Heart right ventricle (tissue), 16 donors: ENCODE measurements around the gene SPRN. TPM values are rescaled to one million over a fixed set of nuclear protein-coding genes. Genes with fewer than 3 reads are reported as not detected.

ENCODE experiments used
- ATAC-seq, 8 donors: fragments of 200-7000 bp; cut with Tn5 transposase; one replicate each; pipeline ENCODE4 v1.9.1; 2020; ENCODE audit warnings: mild to moderate bottlenecking in 8 of 8, moderate library complexity in 8 of 8, moderate number of reproducible peaks in 1 of 8
- DNase-seq, 2 donors: peaks; one replicate each; pipeline ENCODE4 v3.0.0-alpha.2; 2020
- H3K27ac ChIP-seq, 10 donors: fragments of 200-600 bp; sonication (generic) in 2 of 10; one replicate each; pipeline versions ENCODE4 v1.5.0 to v1.8.0; 2020 to 2022; ENCODE audit warnings: mild to moderate bottlenecking in 3 of 10
- H3K27me3 ChIP-seq, 7 donors: fragments of 200-600 bp; one replicate each; pipeline ENCODE4 v1.8.0; 2021 to 2022; ENCODE audit warnings: mild to moderate bottlenecking in 2 of 7
- H3K36me3 ChIP-seq, 9 donors: fragments of 200-600 bp; sonication (generic) in 1 of 9; one replicate each; pipeline versions ENCODE4 v1.5.0 to v1.8.0; 2020 to 2022; ENCODE audit warnings: mild to moderate bottlenecking in 2 of 9
- H3K4me1 ChIP-seq, 9 donors: fragments of 200-600 bp; sonication (generic) in 1 of 9; one replicate each; pipeline versions ENCODE4 v1.5.0 to v1.8.0; 2020 to 2022; ENCODE audit warnings: mild to moderate bottlenecking in 4 of 9
- H3K4me3 ChIP-seq, 10 donors: fragments of 200-600 bp; sonication (generic) in 2 of 10; one replicate each; pipeline versions ENCODE4 v1.5.0 to v1.8.0; 2020 to 2022; ENCODE audit warnings: mild to moderate bottlenecking in 7 of 10, moderate library complexity in 2 of 10
- H3K9me3 ChIP-seq, 11 donors: fragments of 200-600 bp in 10 of 11; sonication (generic) in 2 of 11; one replicate each; pipeline versions ENCODE4 v1.5.0 to v1.8.0; 2013 to 2022; ENCODE audit warnings: mild to moderate bottlenecking in 2 of 11, control low read depth in 1 of 11, moderate library complexity in 1 of 11
- WGBS, 2 donors: extraction: QIAGEN DNeasy Blood & Tissue Kit; methylation state at CpG; one replicate each; pipeline ENCODE4 v1.1.7; 2013; ENCODE audit warnings: inconsistent platforms in 1 of 2; 5-methylcytosine and 5-hydroxymethylcytosine counted together
- intact Hi-C, 10 donors: fragments of 100-400 bp; cut with DNase I; formaldehyde crosslinking; loops; one replicate each; pipeline versions ENCODE4 v1.11.1 to v1.14.2; 2022
- polyA plus RNA-seq, 2 donors: library from polyadenylated mRNA; stranded (reverse); fragments of 200-250 nt; gene quantifications; one replicate each; pipeline ENCODE4 v1.2.3, GENCODE V29; 2013
- total RNA-seq, 10 donors: library from RNA; stranded (reverse); fragmentation: NEBNext Ultra II Directional in 3 of 10; extraction: Animal tissue kit (Norgen Biotek cat#: 25700) in 3 of 10; gene quantifications; one replicate each; pipeline versions ENCODE4 v1.2.1 to v1.2.4, GENCODE V29; 2021 to 2023
- TF ChIP-seq, protein P1 (sequence below), 9 donors: fragments of 200-600 bp; sonication (generic) in 2 of 9; IDR thresholded peaks; one replicate each; pipeline versions ENCODE4 v1.5.0 to v1.8.0; 2021 to 2022; ENCODE audit warnings: antibody characterized with exemption in 9 of 9, mild to moderate bottlenecking in 5 of 9, moderate library complexity in 1 of 9
- donor health status: Arrhythmogenic right ventricular cardiomyopathy.
- donor health status: ischemic (EF 13 %, LVEDD 7.1; RV severe dilation, severe dysfunction).
- donor health status: healthy with polysubstance abuse.
- donor health status: DM: no; HTN: yes; CAD: no.
- donor health status: DM: no; HTN: no; CAD: no.
- donor health status: ischemic (EF 25% LVEDD 6.9; RV normal size, moderate dysfunction).
- donor health status: ischemic (EF 25% LVEDD 5.7; RV mildly dilated, moderate dysfunction).
- donor health status: healthy.
- donor health status: DM: yes; HTN: yes; CAD: no.
- donor health status: Ischemic cardiomyopathy.
- donor health status: ischemic (EF 35%, LVEDD 5.7; RV mildly dilated, moderate dysfunction).
- donor health status: nonischemic (EF 11% LVEDD 7.7; RV severe dilation, severe dysfunction).
- donor health status: DM: yes; HTN: yes; CAD: no.
- donor health status: PGD.
- donor health status: ischemic (EF 29% LVEDD 5.4; RV normal size, mild dysfunction).
- donor health status: nonischemic (EF 23%, LVEDD 6.1; RV moderate dilation, normal function).

The SPRN gene
- total and polyA plus RNA-seq, 12 donors = 0.07 to 0.22 (median 0.09) TPM; not detected in 9

DNA sequence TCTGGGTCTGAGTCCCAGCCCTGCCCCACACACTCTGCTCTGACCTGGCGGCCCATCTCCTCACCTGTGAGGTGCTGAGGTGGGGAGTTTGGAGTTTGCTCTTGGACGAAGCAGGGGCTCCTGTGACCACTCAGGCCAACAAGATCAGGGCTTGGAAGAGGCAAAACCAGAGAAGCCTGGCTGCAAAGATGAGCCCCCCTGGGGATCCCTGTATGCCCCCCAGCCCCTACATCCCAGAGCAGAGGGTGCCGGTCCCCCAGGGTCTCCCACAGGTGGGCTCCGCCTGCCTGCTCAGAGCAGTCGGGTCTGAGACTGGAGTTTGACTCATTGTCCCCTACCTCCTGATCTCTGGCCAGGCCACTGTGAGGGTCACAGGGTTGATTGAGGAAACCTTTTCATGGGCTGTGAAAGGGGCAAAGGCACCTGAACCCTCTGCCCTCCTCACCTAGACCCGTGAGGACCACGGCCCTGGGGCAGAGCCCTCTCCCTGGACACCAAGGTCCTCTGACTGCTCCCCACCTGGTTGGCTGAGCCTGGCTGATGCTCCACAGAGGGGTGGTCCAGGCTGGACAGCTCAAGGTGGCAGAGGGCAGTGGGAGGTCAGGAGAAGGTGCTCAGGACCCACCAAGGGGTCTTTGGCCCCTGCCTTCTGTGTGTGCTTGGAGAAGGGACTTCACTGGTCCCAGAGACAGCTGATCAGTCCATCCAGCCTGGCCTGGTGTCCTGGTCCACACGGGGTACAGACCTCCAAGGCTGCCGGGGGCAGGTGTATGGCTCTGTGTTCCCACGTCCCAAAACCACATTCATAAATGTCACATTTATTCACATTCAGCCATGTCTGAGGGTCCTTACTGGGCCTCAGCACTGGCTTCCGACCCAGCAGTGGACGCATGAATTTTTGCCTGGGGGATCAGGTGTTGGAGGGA, 20.2 kb upstream of the SPRN start:
- intact Hi-C loops = no loop called here
- Histone ChIP-seq H3K27me3 (peaks cover 0 to 14% (median 0%) of the 10 kb centered on the region in 7 donors), H3K27ac (no peak overlapping the region), H3K4me3 (no peak overlapping the region), H3K9me3 (peaks cover 0 to 43% (median 31%) of the 10 kb centered on the region in 11 donors), H3K36me3 (no peaks in the 10 kb centered on the region), H3K4me1 (no peaks in the 10 kb centered on the region)
- DNase-seq (no peak), ATAC-seq (no peak)
- TF ChIP-seq, protein P1, sequence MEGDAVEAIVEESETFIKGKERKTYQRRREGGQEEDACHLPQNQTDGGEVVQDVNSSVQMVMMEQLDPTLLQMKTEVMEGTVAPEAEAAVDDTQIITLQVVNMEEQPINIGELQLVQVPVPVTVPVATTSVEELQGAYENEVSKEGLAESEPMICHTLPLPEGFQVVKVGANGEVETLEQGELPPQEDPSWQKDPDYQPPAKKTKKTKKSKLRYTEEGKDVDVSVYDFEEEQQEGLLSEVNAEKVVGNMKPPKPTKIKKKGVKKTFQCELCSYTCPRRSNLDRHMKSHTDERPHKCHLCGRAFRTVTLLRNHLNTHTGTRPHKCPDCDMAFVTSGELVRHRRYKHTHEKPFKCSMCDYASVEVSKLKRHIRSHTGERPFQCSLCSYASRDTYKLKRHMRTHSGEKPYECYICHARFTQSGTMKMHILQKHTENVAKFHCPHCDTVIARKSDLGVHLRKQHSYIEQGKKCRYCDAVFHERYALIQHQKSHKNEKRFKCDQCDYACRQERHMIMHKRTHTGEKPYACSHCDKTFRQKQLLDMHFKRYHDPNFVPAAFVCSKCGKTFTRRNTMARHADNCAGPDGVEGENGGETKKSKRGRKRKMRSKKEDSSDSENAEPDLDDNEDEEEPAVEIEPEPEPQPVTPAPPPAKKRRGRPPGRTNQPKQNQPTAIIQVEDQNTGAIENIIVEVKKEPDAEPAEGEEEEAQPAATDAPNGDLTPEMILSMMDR (IDR thresholded peaks at IDR 0.05) = no peak
- WGBS, 2 donors = 90 to 92% methylated on average over 12 of the region's 12 CpGs

DNA sequence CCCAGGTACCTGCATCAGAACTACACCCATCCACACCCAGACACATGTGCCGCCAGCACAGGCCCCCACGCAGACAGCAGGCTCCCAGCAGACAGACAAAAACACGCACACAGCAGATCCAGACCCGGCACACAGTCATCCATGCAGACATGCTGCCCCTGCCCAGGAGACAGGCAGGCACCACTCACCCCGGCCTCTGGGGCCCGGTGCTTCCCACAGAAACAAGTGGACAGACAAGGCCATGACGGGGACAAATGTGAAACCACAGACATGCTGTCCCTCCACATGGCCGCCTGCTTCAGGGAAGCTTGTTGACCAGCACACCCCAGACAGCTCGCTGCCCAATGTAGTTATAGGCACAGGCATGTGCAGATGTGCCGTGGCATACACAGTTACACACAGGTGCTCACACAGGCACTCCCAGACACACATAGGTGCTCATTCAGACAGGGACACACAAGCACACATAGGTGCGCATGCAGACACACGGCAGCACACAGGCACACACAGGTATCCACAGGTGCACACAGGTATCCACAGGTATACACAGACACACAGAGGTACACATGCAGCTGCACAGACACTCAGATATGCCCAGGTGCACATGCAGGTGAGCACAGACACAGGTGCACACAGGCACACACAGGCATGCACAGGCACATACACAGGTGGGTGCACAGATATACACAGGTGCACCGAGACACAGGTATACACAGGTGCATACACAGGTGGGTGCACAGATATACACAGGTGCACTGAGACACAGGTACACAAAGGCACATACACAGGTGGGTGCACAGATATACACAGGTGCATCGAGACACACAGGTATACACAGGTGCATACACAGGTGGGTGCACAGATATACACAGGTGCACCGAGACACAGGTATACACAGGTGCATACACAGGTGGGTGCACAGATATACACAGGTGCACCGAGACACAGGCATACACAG, 18.8 kb upstream of the SPRN start:
- ATAC-seq (no peak), DNase-seq (no peak)
- TF ChIP-seq, protein P1 (IDR thresholded peaks at IDR 0.05) = no peak
- no peak overlapping the region for H3K27ac ChIP-seq
- no peaks in the 10 kb centered on the region for H3K4me1 ChIP-seq
- no peak overlapping the region for H3K4me3 ChIP-seq
- no peaks in the 10 kb centered on the region for H3K36me3 ChIP-seq
- H3K9me3 ChIP-seq = peaks cover 0 to 30% (median 23%) of the 10 kb centered on the region in 11 donors
- WGBS, 2 donors = 89 to 90% methylated on average over 16 of the region's 16 CpGs
- intact Hi-C loops = no loop called here
- peaks cover 0 to 14% (median 0%) of the 10 kb centered on the region in 7 donors for H3K27me3 ChIP-seq

DNA sequence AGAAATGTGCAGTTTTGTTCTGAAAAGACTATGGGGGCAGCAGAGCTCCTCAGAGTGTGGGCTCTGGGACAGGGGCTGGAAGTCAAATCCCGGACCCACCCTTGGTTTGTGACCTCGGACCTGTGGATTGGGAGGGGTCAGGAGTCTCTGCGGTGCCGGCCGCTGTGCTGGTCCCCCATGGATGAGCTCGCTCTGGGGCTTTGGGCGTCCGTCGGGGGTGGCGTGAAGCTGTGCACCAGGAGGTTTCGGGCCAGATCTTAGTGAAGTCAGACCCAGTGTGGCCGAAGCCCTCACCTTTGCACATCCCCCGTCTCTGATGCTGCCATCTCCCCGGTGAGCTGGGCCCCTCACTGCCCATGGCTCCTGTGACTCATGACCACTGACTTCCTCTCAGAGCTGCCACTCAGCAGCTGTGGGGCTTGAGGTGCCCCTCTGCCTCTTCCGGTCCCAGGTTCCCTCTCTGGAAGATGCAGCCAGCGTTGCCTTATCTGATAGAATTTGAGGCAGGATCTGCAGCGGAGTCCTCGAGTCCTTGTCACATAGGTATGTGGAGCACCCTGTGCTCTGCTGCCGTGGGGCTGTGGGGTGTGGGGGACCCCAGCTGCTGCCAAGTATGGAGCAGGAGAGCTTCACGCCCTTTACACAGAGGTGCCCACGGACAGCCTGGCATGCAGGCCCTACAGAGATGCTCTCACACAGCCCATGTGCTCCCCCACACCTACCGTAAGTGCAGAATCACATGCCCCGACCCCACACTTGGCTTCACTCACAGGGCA, 18.0 kb upstream of the SPRN start:
- ATAC-seq = no peak
- WGBS, 2 donors = 78 to 84% methylated on average over 23 of the region's 23 CpGs
- no peaks in the 10 kb centered on the region for H3K4me1 ChIP-seq
- peaks cover 0 to 14% (median 0%) of the 10 kb centered on the region in 7 donors for H3K27me3 ChIP-seq
- H3K27ac ChIP-seq = peak overlapping the region in 1 of 10 donors; percentile 8
- H3K4me3 ChIP-seq = no peak overlapping the region
- no peak for DNase-seq
- TF ChIP-seq, protein P1 (IDR thresholded peaks at IDR 0.05) = no peak
- H3K36me3 ChIP-seq = no peaks in the 10 kb centered on the region
- peaks cover 0 to 21% (median 15%) of the 10 kb centered on the region in 11 donors for H3K9me3 ChIP-seq
- intact Hi-C loops = no loop called here
